Skeletal muscle cell (primary cell): ENCODE results near the gene MDFI.

ENCODE experiments used
- DNase-seq: peaks from one replicate; pipeline ENCODE4 v3.0.0-alpha.2; 2010; ENCODE audit warnings: low read depth
- H3K4me3 ChIP-seq: 2 replicates; pipeline ENCODE4 v1.5.1; 2011; ENCODE audit warnings: low read depth, mild to moderate bottlenecking, control low read depth, low read length, moderate library complexity

MDFI gene

DNA sequence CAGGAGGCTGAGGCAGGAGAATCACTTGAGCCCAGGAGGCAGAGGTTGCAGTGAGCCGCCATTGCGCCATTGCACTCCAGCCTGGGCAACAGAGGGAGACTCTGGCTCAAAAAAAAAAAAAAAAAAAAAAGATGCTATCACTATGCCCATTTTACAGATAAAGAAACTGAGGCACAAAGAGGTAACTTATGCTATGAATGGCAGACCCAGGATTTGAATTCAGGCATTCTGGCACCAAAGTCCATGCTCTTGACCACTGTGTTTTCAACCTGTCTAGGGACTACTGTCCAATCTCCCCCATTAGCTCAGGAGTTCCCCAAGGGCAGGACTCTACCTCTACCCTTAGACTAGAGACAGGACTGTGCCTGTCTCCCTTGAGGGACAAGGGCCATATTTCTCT, 9.1 kb upstream of the MDFI start:
- no peak for DNase-seq
- no peak overlapping the region for H3K4me3 ChIP-seq

DNA sequence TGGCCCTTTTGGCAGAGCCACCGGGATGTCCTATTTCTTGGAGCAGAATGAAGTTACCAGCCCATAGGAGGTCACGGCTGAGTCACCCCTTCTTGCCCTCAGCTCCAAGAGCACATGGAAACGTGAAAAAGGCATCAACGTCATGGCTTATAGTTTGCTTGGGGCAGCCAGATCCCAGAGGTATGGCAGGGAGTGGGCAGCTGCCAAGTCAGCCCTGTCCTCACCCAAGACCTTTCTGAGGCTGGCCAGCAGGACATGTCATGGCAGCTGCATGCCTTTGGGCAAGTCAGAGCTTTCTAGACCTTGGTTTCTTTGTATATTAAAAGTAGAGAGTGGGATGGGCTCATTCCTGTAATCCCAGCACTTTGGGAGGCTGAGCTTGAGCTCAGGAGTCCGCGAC, 8.2 kb upstream of the MDFI start:
- DNase-seq = no peak
- H3K4me3 ChIP-seq = no peak overlapping the region

DNA sequence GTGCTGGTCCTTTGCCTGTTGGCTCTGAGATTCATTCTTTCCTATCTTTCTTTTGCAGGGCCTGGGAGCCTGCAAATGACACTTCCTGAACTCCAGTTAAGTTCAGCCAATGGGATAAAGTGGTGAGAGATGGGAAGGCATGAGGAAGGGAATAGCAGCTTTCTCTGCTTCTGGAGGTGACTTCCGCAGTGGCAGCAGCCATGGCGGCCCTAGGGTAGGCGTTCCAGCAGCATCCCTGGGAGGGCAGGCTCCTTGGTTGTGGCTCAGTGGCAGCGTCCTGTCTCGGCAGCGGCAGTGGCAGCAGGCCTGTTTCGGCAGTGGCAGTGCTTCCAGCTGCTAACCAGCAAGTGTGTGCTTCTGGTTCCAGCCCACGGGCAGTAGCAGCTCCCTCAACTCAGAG, 7.3 kb upstream of the MDFI start:
- DNase-seq = no peak
- H3K4me3 ChIP-seq = no peak overlapping the region

DNA sequence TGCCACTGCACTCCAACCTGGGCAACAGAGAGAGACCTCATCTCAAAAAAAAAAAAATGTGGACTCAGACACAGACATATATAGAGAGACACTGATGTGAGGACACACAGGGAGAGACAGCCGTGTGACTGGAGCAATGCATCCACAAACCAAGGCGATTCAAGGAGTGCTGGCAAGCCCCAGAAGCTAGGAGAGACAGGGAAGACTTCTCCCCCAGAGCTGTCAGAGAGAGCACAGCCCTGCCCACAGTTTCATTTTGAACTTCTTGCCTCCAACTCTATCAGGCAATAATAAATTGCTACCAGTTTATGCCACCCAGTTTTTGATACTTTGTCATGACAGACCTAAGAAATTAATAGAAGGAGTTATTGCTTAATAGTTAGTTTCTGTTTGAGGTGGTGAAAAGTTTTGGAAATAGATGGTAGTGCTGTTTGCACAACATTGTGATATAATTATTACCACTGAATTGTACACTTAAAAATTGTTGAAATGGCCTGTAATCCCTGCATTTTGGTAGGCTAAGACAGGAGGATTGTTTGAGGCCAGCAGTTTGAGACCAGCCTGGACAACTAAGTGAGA, 5.1 kb upstream of the MDFI start:
- DNase-seq = no peak

DNA sequence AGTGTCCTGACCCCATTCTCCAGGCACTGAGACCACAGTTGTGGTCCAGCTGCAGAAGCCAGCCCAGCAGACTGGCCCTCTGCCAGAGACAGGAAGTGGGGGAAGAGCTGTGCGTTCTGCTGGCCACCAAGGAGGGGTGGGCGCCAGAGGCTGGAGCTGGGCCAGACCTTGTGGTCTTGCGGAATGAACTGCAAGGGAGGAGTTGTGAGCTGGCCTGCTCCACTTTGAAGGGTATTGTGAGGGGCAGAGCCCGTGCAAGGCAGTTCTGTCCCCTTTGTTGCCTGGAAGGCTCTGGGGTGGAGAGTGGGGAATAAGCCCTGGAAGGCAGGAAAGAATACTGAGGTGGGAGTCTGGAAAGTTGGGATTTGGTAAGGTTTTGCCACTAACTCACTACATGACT, 3.6 kb upstream of the MDFI start:
- DNase-seq = peak; percentile 40
- H3K4me3 ChIP-seq = no peak overlapping the region

More for the DNA sequence above, 5.1 kb upstream of the MDFI start:
- H3K4me3 ChIP-seq = no peak overlapping the region

DNA sequence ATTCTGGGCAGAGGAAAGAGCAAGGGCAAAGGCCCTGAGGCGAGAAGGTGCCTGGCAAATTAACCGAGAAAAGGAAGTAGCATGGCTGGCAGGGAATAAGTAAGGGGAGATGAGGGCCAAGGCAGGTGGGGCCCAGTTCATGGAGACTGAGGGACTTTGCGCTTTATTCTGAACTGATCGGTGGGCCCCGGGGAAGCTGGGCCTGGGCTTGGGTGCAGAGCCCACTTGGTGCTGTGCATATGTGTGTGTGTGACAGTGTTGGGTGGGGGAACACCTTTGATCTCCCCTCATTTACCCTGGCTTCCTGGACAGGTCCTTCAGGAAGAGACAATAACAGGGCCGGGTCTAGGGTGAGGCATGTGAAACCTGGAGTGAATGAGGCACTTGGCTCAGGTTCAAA, 2.9 kb upstream of the MDFI start:
- no peak overlapping the region for H3K4me3 ChIP-seq
- no peak for DNase-seq

DNA sequence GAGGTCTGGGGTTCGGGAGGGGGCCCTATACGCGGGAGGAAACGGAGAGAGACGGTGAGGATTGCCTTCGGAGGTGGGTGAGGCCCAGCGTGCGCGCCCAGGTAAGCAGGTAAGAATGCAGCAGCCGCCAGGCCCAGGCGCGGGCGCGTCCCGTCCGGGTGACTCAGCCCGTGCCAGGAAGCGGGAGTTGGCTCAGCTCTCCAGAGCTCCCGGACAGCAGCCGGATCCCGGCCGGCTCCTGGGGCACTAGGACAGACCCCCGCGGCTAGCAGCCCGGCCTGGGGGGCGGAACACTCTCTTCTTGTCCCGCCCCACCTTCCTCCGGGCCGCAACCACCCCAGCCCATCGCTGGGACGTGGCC, 1.5 kb upstream of the MDFI start:
- peak overlapping the region; percentile 59 for H3K4me3 ChIP-seq
- no peak for DNase-seq

DNA sequence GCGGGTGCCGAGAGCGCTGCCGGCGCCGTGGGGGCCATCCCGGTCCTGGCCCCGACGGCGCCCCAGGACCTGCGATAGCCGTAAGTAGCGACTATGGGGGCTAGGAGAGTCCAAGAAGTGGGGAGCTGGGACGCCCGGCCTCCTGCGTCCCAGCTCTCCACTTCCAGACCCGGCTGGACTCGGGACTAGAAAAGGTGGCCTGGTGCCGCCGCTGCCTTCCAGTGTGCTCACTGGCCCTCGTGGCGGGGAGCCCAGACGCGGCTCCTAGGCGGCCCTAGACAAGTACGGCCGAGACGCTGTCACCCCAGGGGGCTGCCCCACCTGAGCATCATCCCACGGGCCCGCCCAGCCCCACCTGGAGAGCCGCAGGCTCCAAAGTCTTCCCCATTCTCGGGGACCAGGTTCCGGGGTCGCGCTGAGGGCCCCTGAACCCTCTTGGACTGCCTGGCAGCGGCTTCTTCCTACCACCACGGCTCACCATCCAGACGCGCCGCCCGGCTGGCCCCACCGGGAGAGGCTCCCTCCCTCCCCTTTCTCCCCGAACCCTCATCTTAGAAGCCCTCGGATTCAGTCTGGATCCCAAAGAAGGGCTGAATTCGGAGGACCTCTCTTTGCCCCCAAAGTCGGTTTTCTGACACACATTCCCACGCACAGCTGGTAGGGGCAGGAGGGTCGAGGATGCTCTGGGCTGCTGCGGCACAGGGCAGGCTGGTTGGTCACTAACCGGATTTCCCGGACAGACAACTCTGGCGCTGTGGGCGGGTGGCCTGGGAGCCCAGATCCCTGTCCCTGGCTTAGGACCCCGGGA, 870 bp upstream of the MDFI start:
- peak overlapping the region; percentile 59 for H3K4me3 ChIP-seq
- no peak for DNase-seq

DNA sequence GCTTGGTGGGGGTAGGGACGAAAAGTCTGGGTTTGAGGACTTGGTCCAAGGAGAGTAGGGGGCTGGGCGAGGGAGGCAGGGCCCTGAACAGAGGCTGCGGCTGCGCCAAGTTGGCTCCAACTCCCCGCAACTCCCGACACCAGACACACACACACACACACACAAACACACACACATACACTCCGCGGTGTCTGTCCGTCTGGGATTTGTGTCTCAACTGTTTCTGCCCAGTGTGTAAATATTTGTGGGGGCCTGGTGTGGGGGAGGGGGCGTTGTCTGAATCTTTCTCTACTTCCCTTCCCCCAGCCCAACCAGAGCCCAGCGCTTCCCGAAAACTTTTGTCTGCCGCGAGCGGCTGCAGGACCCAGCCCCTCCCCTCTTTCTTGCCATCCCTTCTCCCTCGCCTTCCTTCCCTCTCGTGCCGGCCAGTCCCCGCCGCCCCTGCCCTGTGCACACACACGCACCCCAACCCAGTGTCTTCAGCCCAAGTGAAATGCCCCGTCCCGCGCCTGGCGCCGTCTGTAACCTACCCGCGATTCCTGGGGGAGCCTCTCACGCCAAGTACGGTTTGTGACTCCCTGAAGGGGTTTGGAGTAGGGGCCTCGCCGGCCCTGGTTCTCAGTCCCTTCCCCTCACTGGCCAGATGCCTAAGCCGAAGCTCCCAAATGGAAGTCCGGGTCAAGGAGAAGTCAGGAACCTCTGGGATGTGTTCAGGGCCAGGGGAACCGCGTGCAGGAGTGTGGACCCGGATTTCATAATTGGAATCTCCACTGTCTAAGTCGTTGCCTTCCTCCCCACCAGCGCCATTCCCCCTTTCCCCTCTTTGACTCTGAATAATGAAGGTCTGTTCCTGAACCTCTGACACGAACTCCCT, 904 bp downstream of the MDFI start:
- peak overlapping the region; percentile 59 for H3K4me3 ChIP-seq
- DNase-seq = no peak

DNA sequence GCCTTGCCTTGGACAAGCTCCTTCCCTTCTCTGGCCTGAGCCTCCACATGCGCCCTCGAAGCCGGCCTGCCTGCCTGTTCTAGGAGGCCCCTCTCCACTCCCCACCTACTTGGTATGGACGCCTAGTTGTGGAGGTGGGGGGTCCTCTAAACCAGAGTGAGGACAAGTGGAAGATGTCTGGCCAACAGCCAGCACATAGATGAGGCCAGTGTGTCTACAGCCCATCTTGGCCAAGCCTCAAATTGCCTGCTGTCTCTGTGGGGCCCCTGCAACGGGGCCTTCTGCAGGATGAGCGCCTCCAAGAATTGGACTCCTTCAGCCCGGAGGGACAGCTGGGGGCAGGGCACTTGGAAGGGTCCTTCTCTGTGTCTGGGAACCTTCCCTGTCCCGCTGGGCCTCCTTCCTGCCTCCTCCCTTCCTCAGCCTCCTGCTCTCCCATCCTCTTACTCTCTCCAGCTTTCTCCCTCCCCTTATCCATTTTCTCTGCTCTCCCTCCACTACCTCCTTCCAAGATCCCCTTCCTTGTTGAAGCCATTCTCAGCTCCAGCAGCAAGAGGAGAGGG, 1.6 kb downstream of the MDFI start:
- peak overlapping the region; percentile 59 for H3K4me3 ChIP-seq
- no peak for DNase-seq

DNA sequence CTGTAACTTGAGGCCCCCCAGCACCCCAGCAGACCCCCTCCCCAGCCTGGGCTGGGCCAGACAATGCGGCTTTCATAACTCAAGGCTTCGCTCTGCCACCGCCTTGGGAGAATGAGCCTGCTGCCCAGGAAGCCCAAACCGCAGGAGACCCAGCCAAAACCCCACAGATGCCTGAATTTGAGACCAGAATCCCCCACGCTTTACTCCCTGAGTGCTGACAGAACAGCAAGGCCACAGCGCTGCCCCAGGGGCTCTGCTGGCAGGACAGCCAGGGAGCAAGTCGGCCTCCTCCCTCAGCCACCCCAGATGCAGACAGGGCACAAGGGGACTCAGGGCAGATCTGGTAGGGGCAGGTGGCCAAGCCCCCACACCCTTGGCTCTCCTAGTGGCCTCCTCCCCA, 2.2 kb downstream of the MDFI start:
- no peak for DNase-seq
- peak overlapping the region; percentile 59 for H3K4me3 ChIP-seq

DNA sequence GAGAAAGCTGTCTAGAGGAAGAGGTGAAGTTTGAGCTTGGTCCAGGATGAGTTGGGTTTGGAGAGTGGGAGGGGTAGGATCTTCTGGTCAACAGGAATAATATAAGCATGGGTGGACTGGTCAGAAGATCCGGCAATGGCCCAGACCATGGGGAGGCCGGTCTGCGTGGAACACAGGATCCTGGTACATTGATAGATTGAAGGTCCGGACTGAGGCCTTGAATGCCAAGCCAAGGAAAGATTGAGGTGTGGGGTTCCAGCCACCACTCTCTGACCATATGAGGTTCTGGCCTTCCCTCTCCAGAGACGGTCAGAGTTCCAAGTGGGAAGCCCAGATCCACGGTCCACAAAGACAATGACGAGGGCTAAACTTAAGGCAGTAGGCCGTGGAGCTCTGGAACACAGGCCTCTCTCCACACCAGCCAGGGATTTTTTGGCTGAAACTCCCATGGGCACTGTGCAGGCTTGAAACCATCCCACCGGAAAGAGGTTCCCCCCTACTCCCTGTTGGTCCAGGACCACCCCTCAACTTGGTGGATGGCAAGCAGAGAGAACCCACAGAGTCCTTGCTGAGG, 3.2 kb downstream of the MDFI start:
- DNase-seq = no peak
- no peak overlapping the region for H3K4me3 ChIP-seq

DNA sequence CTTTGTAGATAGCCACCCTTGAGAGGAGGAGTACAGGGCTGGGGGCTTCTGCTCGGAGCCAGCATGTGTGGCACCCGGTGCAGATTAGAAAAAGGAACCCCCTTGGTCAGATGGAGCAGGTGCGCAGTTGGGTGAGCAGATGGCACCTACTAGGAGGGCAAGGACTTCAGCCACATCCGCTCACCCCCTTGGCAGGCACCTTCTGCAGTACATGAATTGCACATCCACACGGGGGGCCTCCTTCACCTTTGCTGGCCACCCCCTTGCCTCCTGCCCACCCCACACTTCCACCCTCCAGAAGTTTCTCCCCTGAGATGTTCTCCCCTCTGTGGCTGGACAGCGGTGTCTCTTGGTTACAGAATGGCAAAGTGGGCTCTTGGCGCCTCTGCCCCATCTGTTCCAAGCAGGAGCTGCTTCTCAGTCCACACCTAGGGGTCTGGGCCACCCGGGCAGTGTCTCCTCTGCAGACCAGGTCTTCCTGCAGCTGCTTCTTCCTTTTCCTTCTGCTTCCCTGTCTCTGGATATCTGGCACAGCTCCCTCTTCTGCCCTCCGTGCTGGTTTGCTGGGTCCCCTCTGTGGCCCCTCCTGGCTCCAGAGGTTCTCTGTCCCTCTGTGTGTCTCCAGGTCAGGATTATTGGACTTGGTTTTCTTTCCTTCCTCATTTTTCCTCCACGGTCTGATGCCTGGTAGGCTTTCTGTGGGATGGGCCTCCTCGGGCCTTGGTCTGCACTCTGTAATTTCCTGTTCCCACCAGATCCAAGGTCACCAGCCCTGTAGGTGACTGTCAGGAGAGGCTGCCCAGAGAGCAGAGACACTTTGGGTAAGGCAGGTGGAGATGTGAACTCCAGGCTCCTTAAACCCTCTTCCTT, 4.1 kb downstream of the MDFI start:
- no peak overlapping the region for H3K4me3 ChIP-seq
- DNase-seq = no peak

DNA sequence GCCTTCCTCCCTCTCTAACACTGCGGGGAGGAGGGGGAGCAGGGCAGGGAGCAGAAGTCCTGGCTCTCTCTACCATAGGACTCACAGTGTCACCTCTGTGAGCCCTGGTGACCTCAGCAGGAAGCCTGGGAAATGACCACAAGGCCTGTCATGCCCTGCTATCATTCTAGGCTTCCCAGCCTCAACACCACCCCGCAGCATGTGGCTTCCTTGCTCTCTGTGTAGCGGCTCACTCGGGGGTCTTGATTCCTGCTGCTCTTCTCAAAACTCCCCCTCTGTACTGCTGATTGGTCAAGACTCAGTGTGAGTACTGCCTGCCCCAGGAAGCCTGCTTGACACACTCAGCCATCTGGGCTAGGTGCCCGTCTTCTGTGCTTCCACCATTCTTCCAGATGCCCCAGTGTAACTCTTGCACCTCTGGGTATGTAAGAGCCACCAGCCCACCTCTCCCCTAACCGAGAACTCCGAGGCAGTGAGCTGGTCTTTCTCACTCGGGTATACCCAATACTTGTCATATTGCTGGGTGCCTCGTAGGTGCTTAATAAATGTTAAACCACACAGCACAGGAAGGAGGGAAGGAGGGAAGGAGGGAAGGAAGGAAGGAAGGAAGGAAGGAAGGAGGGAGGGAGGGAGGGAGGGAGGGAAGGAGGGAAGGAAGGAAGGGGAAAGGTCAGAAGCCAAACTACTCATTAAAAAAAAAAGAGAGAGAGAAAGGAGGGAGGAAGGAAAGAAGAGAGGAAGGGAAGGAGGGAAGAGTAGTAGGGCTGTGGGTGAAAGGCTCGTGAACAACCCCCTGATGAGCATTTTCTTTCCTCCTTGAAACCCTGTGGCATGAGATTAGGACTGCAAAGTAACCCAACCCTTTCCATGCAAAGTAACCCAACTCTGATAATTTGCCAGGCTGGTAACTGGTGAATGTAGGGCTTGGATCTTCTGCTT, 5.0 kb downstream of the MDFI start:
- no peak for DNase-seq
- H3K4me3 ChIP-seq = no peak overlapping the region

DNA sequence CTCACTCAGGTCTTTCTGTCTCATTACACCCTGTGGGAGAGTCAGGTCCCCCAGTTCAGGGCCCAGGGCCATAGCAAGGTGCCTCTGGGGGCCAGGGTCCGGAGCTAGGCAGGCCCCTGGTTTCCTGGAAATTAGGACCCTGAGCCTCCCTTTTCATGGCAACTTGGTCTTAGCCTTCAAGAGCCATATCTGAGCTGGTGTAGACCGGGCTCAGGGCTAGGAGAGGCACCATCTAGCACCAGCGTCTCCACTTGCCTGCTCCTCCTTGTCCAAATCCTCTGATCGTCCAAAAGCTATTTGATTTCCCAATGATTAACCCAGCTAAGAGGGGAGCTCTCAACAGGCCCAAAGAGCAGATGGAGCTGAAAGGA, 5.6 kb downstream of the MDFI start:
- no peak overlapping the region for H3K4me3 ChIP-seq
- no peak for DNase-seq

DNA sequence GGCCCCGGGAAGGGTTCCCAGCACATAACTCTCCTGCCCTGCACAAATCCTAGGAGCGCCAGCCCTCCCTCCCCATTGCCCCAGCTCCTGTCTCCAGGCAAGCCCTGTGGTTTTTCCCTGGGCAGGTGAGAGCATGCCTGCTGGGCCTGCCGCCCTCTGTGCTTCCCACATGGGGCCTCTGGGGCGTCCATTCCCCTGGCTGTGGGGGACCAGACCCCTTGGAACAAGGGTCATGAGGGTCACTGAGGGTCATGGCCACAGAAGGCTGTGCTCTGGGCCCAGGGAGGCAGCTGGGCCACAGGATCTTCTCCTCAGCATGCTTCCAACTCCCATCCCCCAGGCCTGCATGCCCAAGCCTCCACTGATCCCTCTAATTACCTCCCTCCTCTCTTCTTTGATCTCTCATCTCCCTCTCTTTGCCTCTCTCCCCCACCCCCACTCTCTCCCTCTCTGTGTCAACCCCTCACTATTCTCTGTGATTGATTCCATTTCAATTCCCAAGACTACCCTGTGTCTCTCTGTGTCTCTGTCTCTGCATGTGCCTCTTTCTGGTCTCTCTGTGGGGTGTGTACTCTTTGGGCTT, 6.1 kb downstream of the MDFI start:
- H3K4me3 ChIP-seq = no peak overlapping the region

DNA sequence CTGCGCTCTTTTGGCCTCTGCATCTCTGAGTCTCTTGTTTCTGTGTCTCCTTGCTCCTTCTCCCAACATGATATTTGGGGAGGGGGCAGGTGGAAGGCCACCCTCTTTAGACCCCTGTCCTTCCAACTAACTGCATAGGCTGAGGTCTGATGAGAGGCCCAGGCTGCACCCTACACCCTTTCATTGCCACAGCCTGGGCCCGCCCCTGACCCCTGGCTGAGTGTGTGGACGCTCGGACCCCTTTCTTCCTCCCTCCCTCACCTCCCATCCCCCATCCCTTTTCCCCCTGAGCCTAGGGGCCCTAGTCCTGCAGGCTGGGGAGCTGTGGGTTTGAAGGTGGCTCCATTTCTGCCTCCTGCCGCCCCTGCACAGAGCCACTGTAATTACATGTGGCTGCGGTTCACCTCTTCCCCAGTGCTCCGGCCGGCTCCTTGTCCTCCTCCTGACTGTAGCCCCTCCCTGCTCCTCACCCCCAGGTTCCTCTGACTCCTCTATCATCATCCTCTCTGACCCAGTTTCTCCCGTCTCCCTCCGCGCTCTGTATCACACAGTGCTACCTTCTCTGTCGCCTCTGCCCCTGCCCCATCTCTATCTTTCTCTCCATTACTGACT, 6.8 kb downstream of the MDFI start:
- DNase-seq = no peak
- no peak overlapping the region for H3K4me3 ChIP-seq

More for the DNA sequence above, 6.1 kb downstream of the MDFI start:
- no peak for DNase-seq
